GM19455 (cell line): ENCODE measurements around the gene PAPSS1.

Experiments used
- ATAC-seq: cut with Tn5 transposase; IDR thresholded peaks from one replicate; pipeline ENCODE4 v1.9.1; 2021; ENCODE audit not compliant: unreplicated experiment

PAPSS1 gene

GRCh38 chr4:107572281-107572680 is 147.8 kb downstream of the PAPSS1 start:
- no peak for ATAC-seq

- ATAC-seq: no peak
Observed at GRCh38 chr4:107570952-107571351, 149.1 kb downstream of the PAPSS1 start.

- no peak for ATAC-seq
Observed at GRCh38 chr4:107564326-107564725, 155.7 kb downstream of the PAPSS1 start.
